Hypothalamus (tissue), 51 donors: ENCODE data around the gene ADAM11.
"Not testable (repeated sequence)": the region's sequence is repeated elsewhere in the genome, so short reads cannot be mapped to it uniquely, and the experiment has no call there.

Experiments used
- DNase-seq, 51 donors: peaks; one replicate each; lab custom pipeline; 2025; lab: John Stamatoyannopoulos, UW

ADAM11 gene, protein sequence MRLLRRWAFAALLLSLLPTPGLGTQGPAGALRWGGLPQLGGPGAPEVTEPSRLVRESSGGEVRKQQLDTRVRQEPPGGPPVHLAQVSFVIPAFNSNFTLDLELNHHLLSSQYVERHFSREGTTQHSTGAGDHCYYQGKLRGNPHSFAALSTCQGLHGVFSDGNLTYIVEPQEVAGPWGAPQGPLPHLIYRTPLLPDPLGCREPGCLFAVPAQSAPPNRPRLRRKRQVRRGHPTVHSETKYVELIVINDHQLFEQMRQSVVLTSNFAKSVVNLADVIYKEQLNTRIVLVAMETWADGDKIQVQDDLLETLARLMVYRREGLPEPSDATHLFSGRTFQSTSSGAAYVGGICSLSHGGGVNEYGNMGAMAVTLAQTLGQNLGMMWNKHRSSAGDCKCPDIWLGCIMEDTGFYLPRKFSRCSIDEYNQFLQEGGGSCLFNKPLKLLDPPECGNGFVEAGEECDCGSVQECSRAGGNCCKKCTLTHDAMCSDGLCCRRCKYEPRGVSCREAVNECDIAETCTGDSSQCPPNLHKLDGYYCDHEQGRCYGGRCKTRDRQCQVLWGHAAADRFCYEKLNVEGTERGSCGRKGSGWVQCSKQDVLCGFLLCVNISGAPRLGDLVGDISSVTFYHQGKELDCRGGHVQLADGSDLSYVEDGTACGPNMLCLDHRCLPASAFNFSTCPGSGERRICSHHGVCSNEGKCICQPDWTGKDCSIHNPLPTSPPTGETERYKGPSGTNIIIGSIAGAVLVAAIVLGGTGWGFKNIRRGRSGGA

GRCh38 chr17:44758414-44759085 lies at the start of gene ADAM11:
ADAM11 (plus strand) TSS chr17:44758988; CDS start chr17:44759200, 212 bp downstream.
- DNase-seq, result peak in 8 of 51 donors; percentile 6 to 38 (median 25)

- no peak for DNase-seq
Measured at GRCh38 chr17:44719444-44719843, 39.3 kb upstream of the ADAM11 start.

GRCh38 chr17:44722254-44722653 lies 36.5 kb upstream of the ADAM11 start:
- DNase-seq, result no peak

GRCh38 chr17:44726121-44726520 lies 32.7 kb upstream of the ADAM11 start:
- DNase-seq, result not testable (repeated sequence)

DNA sequence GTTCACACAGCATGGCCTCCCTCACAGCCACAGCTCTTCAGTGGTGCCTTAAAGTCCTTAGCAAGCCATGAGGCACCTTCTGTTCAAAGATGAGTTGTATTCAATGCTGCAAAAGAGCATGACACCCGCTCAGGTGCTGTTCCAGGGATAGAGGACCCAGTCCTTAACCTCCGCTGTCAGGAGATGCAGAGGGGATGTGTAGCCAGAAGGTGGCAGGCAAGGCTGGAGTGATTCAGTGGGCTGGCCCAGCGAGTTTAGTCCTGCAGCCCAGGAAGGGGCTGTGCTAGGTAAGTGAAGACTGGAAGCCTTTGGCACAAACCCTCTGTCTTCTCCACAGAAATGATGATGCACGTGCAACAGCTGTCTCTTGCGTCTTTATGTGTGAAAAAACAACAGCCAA lies 25.0 kb upstream of the ADAM11 start:
- DNase-seq, result peak in 1 of 51 donors; percentile 2

GRCh38 chr17:44734272-44734671 lies 24.5 kb upstream of the ADAM11 start:
- no peak for DNase-seq

DNA sequence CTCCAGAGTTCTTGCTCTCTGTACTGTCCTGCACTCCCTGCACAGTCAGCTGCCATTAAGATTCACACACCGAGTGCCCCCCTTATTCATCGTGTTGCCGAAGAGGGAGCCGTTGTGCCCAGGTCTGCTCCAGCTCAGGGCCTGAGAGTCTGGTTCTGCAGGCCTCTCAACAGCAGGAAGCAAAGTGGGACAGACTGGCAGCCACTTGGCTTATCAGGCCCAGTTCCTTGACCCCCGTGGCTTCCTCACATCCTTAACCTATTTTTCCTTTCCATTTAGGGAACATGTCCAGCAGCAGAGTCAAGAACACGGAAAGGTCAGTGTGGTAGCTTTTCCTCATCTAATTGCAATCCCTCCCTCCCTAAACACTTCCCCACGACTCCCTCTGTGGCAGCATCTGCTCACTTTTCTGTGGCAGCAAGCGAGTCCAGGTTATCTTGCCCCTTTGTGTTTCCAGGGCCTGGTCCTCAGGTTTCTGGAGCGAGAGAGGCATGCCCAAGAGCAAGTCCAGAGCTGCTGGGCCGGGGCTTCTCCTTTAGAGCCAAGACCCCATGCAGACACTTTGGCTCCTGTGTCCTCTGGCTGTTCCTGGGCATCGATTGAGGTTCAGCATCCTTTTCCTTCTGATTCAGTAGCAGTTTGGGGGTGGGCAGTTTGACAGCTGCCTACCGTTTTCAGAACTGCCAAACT lies 22.1 kb upstream of the ADAM11 start:
- no peak for DNase-seq

- DNase-seq, result no peak
Measured at GRCh38 chr17:44738214-44738906, 20.4 kb upstream of the ADAM11 start.

GRCh38 chr17:44741316-44741715 lies 17.5 kb upstream of the ADAM11 start:
- no peak for DNase-seq

- DNase-seq, result no peak
Measured at GRCh38 chr17:44745301-44745700, 13.5 kb upstream of the ADAM11 start.

- DNase-seq, result not testable (repeated sequence)
Measured at GRCh38 chr17:44745738-44746137, 13.1 kb upstream of the ADAM11 start.

- DNase-seq, result no peak
Measured at GRCh38 chr17:44747566-44747965, 11.2 kb upstream of the ADAM11 start.

DNA sequence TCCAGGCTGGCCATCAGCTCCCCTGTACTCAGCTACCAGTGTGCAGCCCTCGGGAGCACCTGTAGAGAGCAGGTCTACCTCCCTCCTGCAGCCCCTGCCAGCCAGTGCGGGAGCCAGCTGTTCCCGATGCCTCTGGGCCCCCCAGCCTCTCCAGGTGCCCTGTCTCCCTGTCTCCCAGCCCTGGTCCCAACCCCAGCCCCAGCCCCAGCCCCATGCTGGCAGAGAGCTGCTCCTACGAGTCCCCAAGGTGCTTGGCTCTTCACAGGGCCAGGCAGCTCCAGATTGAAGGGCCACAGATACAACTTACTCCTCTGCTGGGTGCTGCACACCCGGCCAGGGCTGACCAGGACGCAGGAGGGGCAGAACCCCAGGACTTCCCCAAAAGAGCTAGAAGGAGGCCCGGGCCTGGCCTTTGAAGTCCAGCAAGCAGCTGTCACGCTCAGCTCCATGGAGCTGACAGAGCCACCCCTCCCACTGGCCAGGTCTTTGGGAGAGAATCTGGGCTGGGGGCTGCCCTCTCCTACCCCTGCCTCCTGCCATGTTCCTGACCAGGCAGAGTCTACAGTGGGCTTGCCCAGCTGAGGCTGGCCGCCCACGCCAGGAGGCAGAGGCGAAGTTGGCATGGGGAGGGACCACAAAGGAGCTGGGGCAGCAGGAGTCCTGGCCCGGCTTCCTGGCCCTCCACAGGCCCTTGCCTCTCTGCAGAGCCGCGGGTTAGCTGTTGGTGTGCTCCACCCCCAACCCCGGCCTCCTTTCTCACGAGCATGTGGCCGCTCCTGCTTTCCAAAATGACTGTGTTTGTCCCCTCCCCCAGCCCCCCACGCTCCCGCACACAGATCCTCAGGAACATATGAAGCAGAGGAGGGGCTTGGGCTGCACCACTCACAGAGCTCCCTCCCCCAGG lies 9.5 kb upstream of the ADAM11 start:
- peak in 5 of 51 donors; percentile 8 to 49 (median 10) for DNase-seq

DNA sequence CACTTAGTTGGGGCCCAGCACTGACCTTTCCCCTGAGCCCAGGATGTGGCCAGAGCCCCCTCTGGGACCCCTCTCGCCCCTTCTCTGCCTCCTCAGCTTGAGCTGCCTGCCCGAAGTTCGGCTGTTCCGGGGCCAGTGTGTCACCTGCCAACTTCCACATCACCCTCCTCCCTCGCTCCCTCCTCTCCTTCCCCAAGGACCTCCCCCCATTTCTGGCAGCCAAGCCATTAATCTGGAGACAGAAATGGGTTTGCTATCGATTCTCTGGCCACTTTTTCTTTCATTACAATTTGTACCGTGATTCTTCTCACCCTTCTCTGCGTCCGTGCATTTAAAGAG lies 8.8 kb upstream of the ADAM11 start:
- no peak for DNase-seq

- DNase-seq, result no peak
Measured at GRCh38 chr17:44751331-44751730, 7.5 kb upstream of the ADAM11 start.

DNA sequence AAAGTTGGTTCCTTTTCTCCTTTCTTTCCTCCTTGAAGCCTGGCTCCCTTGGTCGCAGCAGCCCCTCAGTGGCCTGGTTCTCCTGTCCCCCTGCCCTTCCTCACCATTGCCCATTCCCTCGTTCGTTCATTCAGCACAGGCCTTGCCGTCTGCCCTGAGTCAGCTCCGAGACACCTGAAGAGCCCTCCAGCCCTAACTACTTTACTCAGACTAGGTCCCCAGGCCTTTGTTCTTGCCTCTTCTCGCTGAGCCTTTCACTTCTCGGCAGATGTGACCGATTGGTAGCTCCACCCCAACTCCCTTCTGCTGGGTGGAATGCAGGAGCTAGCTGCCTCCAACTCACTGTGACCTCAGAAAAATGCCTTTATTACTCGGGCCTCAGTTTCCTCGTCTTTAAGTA lies 7.0 kb upstream of the ADAM11 start:
- no peak for DNase-seq

- no peak for DNase-seq
Measured at GRCh38 chr17:44752953-44753861, 5.6 kb upstream of the ADAM11 start.

- DNase-seq, result no peak
Measured at GRCh38 chr17:44754276-44754675, 4.5 kb upstream of the ADAM11 start.
